ENCODE data around the gene YES1. TPM values are rescaled to one million over a fixed set of nuclear protein-coding genes. Genes with fewer than 3 reads are reported as not detected.

YES1 gene
- total and polyA plus RNA-seq, 2 of the 8 experiments (the other 6 are each of a cell fraction or from before 2014, with no cell fraction given): 14.8 to 94.3 TPM

- TF ChIP-seq RAD21 (IDR thresholded peaks at IDR 0.05 in 1 of 2, conservative IDR thresholded peaks at IDR 0.05 in 1 of 2; ENCODE audit: low read depth in 2 of 2, low read length in 2 of 2) (no peak), SIRT6 (IDR thresholded peaks at IDR 0.05; ENCODE audit: low read length) (no peak), RNF2 (IDR thresholded peaks at IDR 0.05; ENCODE audit: borderline replicate concordance, low read depth, low read length, missing control alignments, poor library complexity, severe bottlenecking) (no peak), CEBPB (IDR thresholded peaks at IDR 0.05; ENCODE audit: low read depth, low read length) (no peak)
Observed at GRCh38 chr18:813172-814071, 1.4 kb upstream of the YES1 start (continued).
